ENCODE data around the gene ATP11A. TPM values are rescaled to one million over a fixed set of nuclear protein-coding genes. Genes with fewer than 3 reads are reported as not detected.
A peak's percentile ranks its signal among the peaks of the same experiment; 100 is the strongest.

ATP11A gene
- 12.6 TPM for polyA plus RNA-seq (2013, experiment 1 of 2)
- 12.0 TPM for polyA plus RNA-seq (2013, experiment 2 of 2)

DNA sequence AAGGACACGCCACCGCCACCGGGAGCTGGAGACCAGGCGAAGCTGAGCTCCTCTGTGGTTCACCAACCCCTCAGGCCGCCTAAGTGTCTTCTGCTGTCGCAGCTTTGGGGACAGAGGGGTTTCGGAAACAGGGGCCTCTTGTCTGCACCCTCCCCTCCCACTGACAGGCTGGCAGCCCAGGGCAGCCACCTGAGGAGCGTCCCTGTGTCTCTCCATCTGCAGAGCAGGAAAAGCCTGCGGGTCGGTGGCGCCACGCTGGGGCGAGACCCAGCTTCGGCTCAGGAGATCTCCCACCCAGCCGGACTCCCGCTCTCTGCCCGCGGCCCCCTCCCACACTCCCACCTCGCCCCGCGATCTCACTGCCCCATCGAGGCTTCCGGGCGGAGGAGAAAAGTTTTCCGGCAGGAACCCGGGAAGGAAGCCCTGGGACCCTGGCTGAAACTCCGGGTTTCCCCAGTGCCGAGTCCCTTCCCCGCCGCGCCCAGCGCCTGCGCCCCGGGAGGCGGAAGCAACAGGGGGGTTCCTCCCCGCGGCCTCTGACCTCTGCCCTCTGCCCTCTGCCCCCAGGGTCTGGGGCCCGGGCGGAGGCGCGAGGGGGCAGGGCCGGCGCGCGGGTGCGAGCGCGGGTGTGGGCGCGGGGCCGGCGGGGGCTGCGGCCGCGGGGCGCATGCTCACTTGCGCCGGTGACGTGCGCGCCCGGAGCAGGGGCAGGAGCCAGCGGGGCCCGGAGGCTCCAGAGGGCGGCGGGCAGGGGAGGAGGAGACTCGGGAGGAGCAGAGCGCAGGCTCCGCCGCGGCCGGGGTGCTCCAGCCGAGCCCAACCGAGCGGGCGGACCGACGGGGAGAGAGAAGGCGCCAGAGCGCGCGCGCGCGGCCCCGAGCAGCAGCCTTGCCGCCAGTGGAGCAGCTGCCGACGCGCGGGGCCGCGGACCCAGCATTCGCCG is at the start of gene ATP11A:
Gene ATP11A, plus strand, starts transcription at position 736 of the 943 bp plus-strand sequence. CDS start 379 bp downstream, outside the sequence.
- Histone ChIP-seq H2BK120ac (ENCODE audit: low read depth, low read length) (peak within 1 kb of the TSS; percentile 68), H4K5ac (ENCODE audit: low read length) (no peak within 1 kb of the TSS), H3K4ac (ENCODE audit: low read depth, low read length) (peak within 1 kb of the TSS; percentile 94), H2BK15ac (replicated peaks; ENCODE audit: low read depth) (peak within 1 kb of the TSS; percentile 9), H3K79me2 (ENCODE audit: control insufficient read depth, insufficient read depth, low read length) (peaks cover 21% of the 10 kb centered on the region), H3K4me1 (ENCODE audit: control insufficient read depth, low read depth, low read length) (peaks cover 24% of the 10 kb centered on the region), H2BK5ac (ENCODE audit: low read length) (peak within 1 kb of the TSS; percentile 57), H3K56ac (ENCODE audit: low read length) (peak within 1 kb of the TSS; percentile 89), H3K36me3 (ENCODE audit: control insufficient read depth, insufficient read depth, low read length) (no peaks in the 10 kb centered on the region), H3K79me1 (ENCODE audit: low read length) (peaks cover 16% of the 10 kb centered on the region), H3K4me3 (ENCODE audit: low read length) (peak within 1 kb of the TSS; percentile 68), H4K8ac (ENCODE audit: low read depth, low read length) (no peak within 1 kb of the TSS), H3K4me2 (ENCODE audit: low read length) (peak within 1 kb of the TSS; percentile 61), H3K18ac (ENCODE audit: low read length) (peak within 1 kb of the TSS; percentile 98), H3K27ac (ENCODE audit: low read depth, low read length) (peak within 1 kb of the TSS; percentile 88), H3K9ac (ENCODE audit: low read length) (peak within 1 kb of the TSS; percentile 81), H3K27me3 (ENCODE audit: insufficient read depth, low read length, poor library complexity) (no peaks in the 10 kb centered on the region), H3K23ac (ENCODE audit: low read length) (no peak within 1 kb of the TSS), H2AK5ac (ENCODE audit: low read length) (no peak within 1 kb of the TSS)
- DNase-seq: peak; percentile 91
- no CpG with 5 or more reads among the region's 95 CpGs for WGBS (ENCODE audit: extremely low coverage, insufficient coverage, low lambda C conversion rate)

DNA sequence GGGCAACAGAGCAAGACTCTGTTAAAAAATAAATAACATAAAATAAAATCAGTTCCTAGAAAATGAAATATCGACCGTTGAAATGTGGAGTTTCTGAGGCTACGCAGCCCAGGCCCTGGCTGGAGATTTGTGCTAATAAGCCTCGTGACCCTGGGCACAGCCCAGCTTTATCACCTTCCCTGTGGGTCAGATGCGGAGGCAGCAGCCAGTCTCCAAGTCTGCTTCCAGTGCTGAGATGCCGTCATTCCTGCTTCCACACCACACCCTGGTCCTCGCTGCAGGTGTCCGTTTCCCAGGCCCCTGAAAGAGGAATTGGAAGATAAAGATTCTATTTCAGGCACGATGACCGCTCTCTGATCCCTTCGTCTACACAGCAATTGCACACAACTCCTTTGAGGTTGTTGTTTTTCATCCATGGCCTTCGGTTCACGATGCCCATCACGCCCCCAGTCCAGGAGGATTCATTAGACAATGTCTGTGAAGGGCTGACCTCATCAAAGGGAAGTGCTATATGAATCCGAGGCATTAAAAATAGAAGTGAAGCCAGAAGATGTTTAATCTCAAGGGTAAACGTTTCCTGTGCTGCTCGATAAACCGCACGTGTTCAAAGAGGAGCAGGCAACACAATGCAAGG is 48.3 kb upstream of the ATP11A start:
- H2BK5ac ChIP-seq (ENCODE audit: low read length): no peak overlapping the region
- no peak overlapping the region for H3K9ac ChIP-seq (ENCODE audit: low read length)
- no peak overlapping the region for H4K8ac ChIP-seq (ENCODE audit: low read depth, low read length)
- WGBS (ENCODE audit: extremely low coverage, insufficient coverage, low lambda C conversion rate): no CpG with 5 or more reads among the region's 19 CpGs
- no peaks in the 10 kb centered on the region for H3K4me1 ChIP-seq (ENCODE audit: control insufficient read depth, low read depth, low read length)
- no peak overlapping the region for H2BK120ac ChIP-seq (ENCODE audit: low read depth, low read length)
- no peak overlapping the region for H2AK5ac ChIP-seq (ENCODE audit: low read length)
- H3K27ac ChIP-seq (ENCODE audit: low read depth, low read length): no peak overlapping the region
- no peak overlapping the region for H3K4me3 ChIP-seq (ENCODE audit: low read length)
- H3K4ac ChIP-seq (ENCODE audit: low read depth, low read length): no peak overlapping the region
- no peaks in the 10 kb centered on the region for H3K79me2 ChIP-seq (ENCODE audit: control insufficient read depth, insufficient read depth, low read length)
- no peak for DNase-seq
- no peak overlapping the region for H2BK15ac ChIP-seq (replicated peaks; ENCODE audit: low read depth)
- no peak overlapping the region for H3K4me2 ChIP-seq (ENCODE audit: low read length)
- H3K79me1 ChIP-seq (ENCODE audit: low read length): no peaks in the 10 kb centered on the region
- H3K36me3 ChIP-seq (ENCODE audit: control insufficient read depth, insufficient read depth, low read length): no peaks in the 10 kb centered on the region
- H4K5ac ChIP-seq (ENCODE audit: low read length): no peak overlapping the region
- H3K56ac ChIP-seq (ENCODE audit: low read length): no peak overlapping the region
- no peak overlapping the region for H3K18ac ChIP-seq (ENCODE audit: low read length)
- H3K23ac ChIP-seq (ENCODE audit: low read length): no peak overlapping the region
- no peaks in the 10 kb centered on the region for H3K27me3 ChIP-seq (ENCODE audit: insufficient read depth, low read length, poor library complexity)

DNA sequence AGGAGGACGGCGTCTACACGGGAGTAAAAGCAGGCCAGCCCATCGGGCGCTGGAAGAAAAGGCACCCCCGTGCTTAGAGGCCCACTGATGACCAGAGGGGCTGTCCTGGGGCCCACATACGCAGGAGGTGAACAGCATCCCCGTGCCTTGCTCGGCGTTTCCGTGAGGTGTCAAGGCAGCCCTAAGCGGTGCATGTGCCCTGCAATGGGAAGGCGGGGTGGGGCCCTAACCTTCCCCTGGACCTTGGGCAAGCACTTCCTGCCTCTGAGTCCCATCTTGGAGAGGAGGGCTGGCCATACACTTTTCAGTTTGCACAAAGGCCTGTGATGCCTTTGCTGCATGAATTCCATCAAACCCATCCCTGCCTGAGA is 47.8 kb upstream of the ATP11A start:
- H3K23ac ChIP-seq (ENCODE audit: low read length): no peak overlapping the region
- no peak overlapping the region for H3K56ac ChIP-seq (ENCODE audit: low read length)
- WGBS (ENCODE audit: extremely low coverage, insufficient coverage, low lambda C conversion rate): no CpG with 5 or more reads among the region's 13 CpGs
- H3K4me2 ChIP-seq (ENCODE audit: low read length): no peak overlapping the region
- no peaks in the 10 kb centered on the region for H3K36me3 ChIP-seq (ENCODE audit: control insufficient read depth, insufficient read depth, low read length)
- H3K4me1 ChIP-seq (ENCODE audit: control insufficient read depth, low read depth, low read length): no peaks in the 10 kb centered on the region
- no peak overlapping the region for H3K4ac ChIP-seq (ENCODE audit: low read depth, low read length)
- H3K79me2 ChIP-seq (ENCODE audit: control insufficient read depth, insufficient read depth, low read length): no peaks in the 10 kb centered on the region
- H4K8ac ChIP-seq (ENCODE audit: low read depth, low read length): no peak overlapping the region
- H3K79me1 ChIP-seq (ENCODE audit: low read length): no peaks in the 10 kb centered on the region
- no peak overlapping the region for H3K4me3 ChIP-seq (ENCODE audit: low read length)
- H2BK120ac ChIP-seq (ENCODE audit: low read depth, low read length): no peak overlapping the region
- H4K5ac ChIP-seq (ENCODE audit: low read length): no peak overlapping the region
- no peak overlapping the region for H3K18ac ChIP-seq (ENCODE audit: low read length)
- no peaks in the 10 kb centered on the region for H3K27me3 ChIP-seq (ENCODE audit: insufficient read depth, low read length, poor library complexity)
- H3K27ac ChIP-seq (ENCODE audit: low read depth, low read length): no peak overlapping the region
- H2AK5ac ChIP-seq (ENCODE audit: low read length): no peak overlapping the region
- H2BK15ac ChIP-seq (replicated peaks; ENCODE audit: low read depth): no peak overlapping the region
- H2BK5ac ChIP-seq (ENCODE audit: low read length): no peak overlapping the region
- H3K9ac ChIP-seq (ENCODE audit: low read length): no peak overlapping the region
- DNase-seq: no peak

DNA sequence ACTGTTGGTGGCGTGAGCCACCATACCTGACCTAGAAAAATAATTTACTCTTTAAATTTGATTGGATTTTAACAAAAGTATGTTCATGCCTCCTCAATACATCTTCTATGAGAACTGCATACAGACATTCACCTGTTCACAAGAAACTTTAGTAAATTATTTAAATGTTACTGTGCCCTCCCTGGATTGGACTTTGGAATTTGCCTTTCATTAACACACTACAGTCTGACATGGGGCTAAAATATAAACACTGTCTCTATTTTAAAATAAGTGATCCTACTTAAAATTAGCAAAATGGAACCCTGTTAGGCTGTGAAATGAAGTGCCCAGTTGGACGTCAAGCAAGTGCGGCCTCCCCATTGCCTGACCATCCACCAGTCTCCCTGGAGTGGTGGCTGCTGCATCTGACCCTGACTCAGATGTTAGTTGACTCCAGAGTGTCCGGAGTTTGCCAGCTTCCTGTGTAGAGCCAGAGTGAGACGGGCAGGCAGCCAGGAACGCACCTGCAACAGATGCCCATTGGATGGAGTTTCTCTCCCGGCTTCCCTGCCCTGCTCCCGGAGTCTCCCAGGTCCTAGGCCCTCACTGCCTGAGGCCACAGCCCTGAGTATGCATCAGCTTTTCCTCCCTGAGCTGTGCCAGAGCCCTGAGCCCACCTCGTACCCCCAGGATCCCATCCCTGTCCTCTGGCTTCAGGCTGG is 45.9 kb upstream of the ATP11A start:
- Histone ChIP-seq H3K9ac (ENCODE audit: low read length) (no peak overlapping the region), H2BK15ac (replicated peaks; ENCODE audit: low read depth) (no peak overlapping the region), H3K27me3 (ENCODE audit: insufficient read depth, low read length, poor library complexity) (no peaks in the 10 kb centered on the region), H3K56ac (ENCODE audit: low read length) (no peak overlapping the region), H3K79me2 (ENCODE audit: control insufficient read depth, insufficient read depth, low read length) (no peaks in the 10 kb centered on the region), H3K4me3 (ENCODE audit: low read length) (no peak overlapping the region), H2BK5ac (ENCODE audit: low read length) (no peak overlapping the region), H3K4me1 (ENCODE audit: control insufficient read depth, low read depth, low read length) (no peaks in the 10 kb centered on the region), H3K79me1 (ENCODE audit: low read length) (no peaks in the 10 kb centered on the region), H2AK5ac (ENCODE audit: low read length) (no peak overlapping the region), H4K8ac (ENCODE audit: low read depth, low read length) (no peak overlapping the region), H3K4ac (ENCODE audit: low read depth, low read length) (no peak overlapping the region), H3K36me3 (ENCODE audit: control insufficient read depth, insufficient read depth, low read length) (no peaks in the 10 kb centered on the region), H3K23ac (ENCODE audit: low read length) (no peak overlapping the region), H2BK120ac (ENCODE audit: low read depth, low read length) (no peak overlapping the region), H3K4me2 (ENCODE audit: low read length) (no peak overlapping the region), H3K18ac (ENCODE audit: low read length) (no peak overlapping the region), H4K5ac (ENCODE audit: low read length) (no peak overlapping the region), H3K27ac (ENCODE audit: low read depth, low read length) (no peak overlapping the region)
- no peak for DNase-seq
- no CpG with 5 or more reads among the region's 9 CpGs for WGBS (ENCODE audit: extremely low coverage, insufficient coverage, low lambda C conversion rate)

DNA sequence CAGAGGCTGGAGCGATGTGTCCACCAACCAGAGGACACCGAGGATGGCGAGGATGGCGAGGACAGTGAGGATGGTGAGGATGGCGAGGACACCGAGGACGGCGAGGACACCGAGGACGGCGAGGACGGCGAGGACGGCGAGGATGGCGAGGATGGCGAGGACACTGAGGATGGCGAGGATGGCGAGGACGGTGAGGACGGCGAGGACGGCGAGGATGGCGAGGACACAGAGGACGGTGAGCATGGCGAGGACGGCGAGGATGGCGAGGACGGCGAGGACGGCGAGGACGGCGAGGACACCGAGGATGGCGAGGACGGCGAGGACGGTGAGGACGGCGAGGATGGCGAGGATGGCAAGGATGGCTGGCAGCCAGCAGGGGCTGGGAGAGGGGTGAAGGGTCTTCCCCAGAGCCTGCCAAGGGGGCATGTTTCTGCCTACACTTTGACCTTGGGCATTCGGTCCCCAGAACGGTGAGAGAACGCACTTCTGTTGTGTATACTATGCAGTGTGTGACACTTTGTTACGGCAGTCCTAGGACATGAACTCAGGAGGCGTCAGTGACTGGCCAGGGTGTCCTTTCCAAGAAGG is 44.4 kb upstream of the ATP11A start:
- no peak for DNase-seq
- Histone ChIP-seq H3K27ac (ENCODE audit: low read depth, low read length) (no peak overlapping the region), H3K4me3 (ENCODE audit: low read length) (no peak overlapping the region), H3K56ac (ENCODE audit: low read length) (no peak overlapping the region), H3K4me2 (ENCODE audit: low read length) (no peak overlapping the region), H3K79me2 (ENCODE audit: control insufficient read depth, insufficient read depth, low read length) (no peaks in the 10 kb centered on the region), H3K9ac (ENCODE audit: low read length) (no peak overlapping the region), H3K36me3 (ENCODE audit: control insufficient read depth, insufficient read depth, low read length) (no peaks in the 10 kb centered on the region), H2BK5ac (ENCODE audit: low read length) (no peak overlapping the region), H3K79me1 (ENCODE audit: low read length) (no peaks in the 10 kb centered on the region), H3K4me1 (ENCODE audit: control insufficient read depth, low read depth, low read length) (no peaks in the 10 kb centered on the region), H3K18ac (ENCODE audit: low read length) (no peak overlapping the region), H2BK15ac (replicated peaks; ENCODE audit: low read depth) (no peak overlapping the region), H2AK5ac (ENCODE audit: low read length) (no peak overlapping the region), H3K4ac (ENCODE audit: low read depth, low read length) (no peak overlapping the region), H4K5ac (ENCODE audit: low read length) (no peak overlapping the region), H3K27me3 (ENCODE audit: insufficient read depth, low read length, poor library complexity) (no peaks in the 10 kb centered on the region), H2BK120ac (ENCODE audit: low read depth, low read length) (no peak overlapping the region), H4K8ac (ENCODE audit: low read depth, low read length) (no peak overlapping the region), H3K23ac (ENCODE audit: low read length) (no peak overlapping the region)
- no CpG with 5 or more reads among the region's 49 CpGs for WGBS (ENCODE audit: extremely low coverage, insufficient coverage, low lambda C conversion rate)
